Esophagus muscularis mucosa (tissue), 4 donors: ENCODE data around the gene RCAN1. TPM values are rescaled to one million over a fixed set of nuclear protein-coding genes. Genes with fewer than 3 reads are reported as not detected.

ENCODE experiments used
- DNase-seq: peaks from one replicate; pipeline ENCODE4 v3.0.0-alpha.2; 2017; ENCODE audit errors: extremely low spot score
- H3K27ac ChIP-seq, 4 donors: fragments of 200-600 bp; sonication (generic); replicated peaks in 1 of 4; 1 replicate in 3 of 4; 2 replicates in 1 of 4; pipeline ENCODE4 v1.5.1; 2016 to 2019; ENCODE audit warnings: mild to moderate bottlenecking in 1 of 4
- H3K27me3 ChIP-seq, 4 donors: fragments of 200-600 bp; sonication (generic); one replicate each; pipeline versions ENCODE4 v1.5.1 to v1.6.0; 2016 to 2019
- H3K36me3 ChIP-seq, 4 donors: fragments of 200-600 bp; sonication (generic); one replicate each; pipeline ENCODE4 v1.5.1; 2016 to 2019
- H3K4me1 ChIP-seq, 4 donors: fragments of 200-600 bp; sonication (generic); one replicate each; pipeline ENCODE4 v1.5.1; 2016 to 2019
- H3K4me3 ChIP-seq, 4 donors: fragments of 200-600 bp; sonication (generic); 1 replicate in 2 of 4; 2 replicates in 2 of 4; pipeline ENCODE4 v1.5.1; 2016 to 2019; ENCODE audit warnings: mild to moderate bottlenecking in 4 of 4, moderate library complexity in 1 of 4
- H3K9me3 ChIP-seq, 4 donors: fragments of 200-600 bp; sonication (generic); 1 replicate in 3 of 4; 2 replicates in 1 of 4; pipeline ENCODE4 v1.5.1; 2016 to 2019
- EP300 ChIP-seq: sonication (generic); formaldehyde crosslinking; IDR thresholded peaks from one replicate; pipeline ENCODE4 v1.6.1; 2017; ENCODE audit warnings: antibody characterized with exemption
- POLR2A ChIP-seq: fragments of 450-650 bp; IDR thresholded peaks from one replicate; pipeline ENCODE4 v1.6.1; 2017; ENCODE audit warnings: antibody characterized with exemption, moderate library complexity, mild to moderate bottlenecking, low read depth
- POLR2AphosphoS5 ChIP-seq, 2 donors: sonication (generic); formaldehyde crosslinking; IDR thresholded peaks; one replicate each; pipeline ENCODE4 v1.6.1; 2017; ENCODE audit warnings: antibody characterized with exemption in 2 of 2
- WGBS: methylation state at CpG from one replicate; pipeline ENCODE4 v1.1.5; 2018; 5-methylcytosine and 5-hydroxymethylcytosine counted together
- intact Hi-C: fragments of 100-400 bp; cut with DNase I; formaldehyde crosslinking; loops from one replicate; pipeline ENCODE4 v1.15.1; 2023
- total RNA-seq, 4 donors: library from RNA; depleted of rRNA; stranded (reverse); fragments of >200 nt; gene quantifications; one replicate each; pipeline versions ENCODE4 v1.1.0 to v1.2.1, GENCODE V29; 2016
- TF ChIP-seq, protein P1 (sequence below), 3 experiments: fragments of 200-600 bp in 2 of 3; fragments of 450-650 bp in 1 of 3; sonication (generic) in 2 of 3; IDR thresholded peaks; one replicate each; pipeline ENCODE4 v1.5.1; 2017 to 2019; ENCODE audit warnings: antibody characterized with exemption in 3 of 3, mild to moderate bottlenecking in 2 of 3, moderate library complexity in 1 of 3

RCAN1 gene
- total RNA-seq, 4 donors from 2014 or later = 32.4 to 58.8 (median 37.9) TPM

DNA sequence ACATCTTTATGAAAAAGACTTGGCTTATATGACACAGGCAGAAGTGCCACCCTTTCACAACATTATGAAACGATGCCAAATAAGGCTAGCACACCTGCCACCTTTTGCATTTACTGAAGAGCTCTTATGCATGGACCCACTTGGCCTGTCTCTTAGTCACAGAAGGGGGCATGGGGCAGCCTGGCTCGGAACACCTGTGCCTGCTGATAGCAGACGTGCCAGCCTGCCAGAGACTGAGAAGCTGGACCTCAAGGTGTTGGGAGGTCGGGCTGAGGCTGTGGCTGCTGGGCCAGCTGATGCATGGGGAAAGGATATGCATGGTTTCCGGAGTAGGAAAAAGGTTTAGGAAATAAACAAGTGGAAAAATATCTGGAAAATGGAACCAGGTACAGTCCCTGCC lies 21.5 kb downstream of the RCAN1 start:
- no peak overlapping the region for H3K4me3 ChIP-seq
- H3K4me1 ChIP-seq = peaks cover 48 to 62% (median 57%) of the 10 kb centered on the region in 4 donors
- WGBS = 88% methylated on average over 5 of the region's 5 CpGs
- DNase-seq = no peak
- no peaks in the 10 kb centered on the region for H3K36me3 ChIP-seq
- H3K9me3 ChIP-seq = no peaks in the 10 kb centered on the region
- H3K27me3 ChIP-seq = no peaks in the 10 kb centered on the region
- TF ChIP-seq, protein P1, sequence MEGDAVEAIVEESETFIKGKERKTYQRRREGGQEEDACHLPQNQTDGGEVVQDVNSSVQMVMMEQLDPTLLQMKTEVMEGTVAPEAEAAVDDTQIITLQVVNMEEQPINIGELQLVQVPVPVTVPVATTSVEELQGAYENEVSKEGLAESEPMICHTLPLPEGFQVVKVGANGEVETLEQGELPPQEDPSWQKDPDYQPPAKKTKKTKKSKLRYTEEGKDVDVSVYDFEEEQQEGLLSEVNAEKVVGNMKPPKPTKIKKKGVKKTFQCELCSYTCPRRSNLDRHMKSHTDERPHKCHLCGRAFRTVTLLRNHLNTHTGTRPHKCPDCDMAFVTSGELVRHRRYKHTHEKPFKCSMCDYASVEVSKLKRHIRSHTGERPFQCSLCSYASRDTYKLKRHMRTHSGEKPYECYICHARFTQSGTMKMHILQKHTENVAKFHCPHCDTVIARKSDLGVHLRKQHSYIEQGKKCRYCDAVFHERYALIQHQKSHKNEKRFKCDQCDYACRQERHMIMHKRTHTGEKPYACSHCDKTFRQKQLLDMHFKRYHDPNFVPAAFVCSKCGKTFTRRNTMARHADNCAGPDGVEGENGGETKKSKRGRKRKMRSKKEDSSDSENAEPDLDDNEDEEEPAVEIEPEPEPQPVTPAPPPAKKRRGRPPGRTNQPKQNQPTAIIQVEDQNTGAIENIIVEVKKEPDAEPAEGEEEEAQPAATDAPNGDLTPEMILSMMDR (IDR thresholded peaks at IDR 0.05) = no peak
- TF ChIP-seq POLR2AphosphoS5 (IDR thresholded peaks at IDR 0.05) (no peak), EP300 (no peak), POLR2A (no peak)
- intact Hi-C loops = no loop called here
- H3K27ac ChIP-seq = peak overlapping the region; percentile 40 to 74 (median 55)

DNA sequence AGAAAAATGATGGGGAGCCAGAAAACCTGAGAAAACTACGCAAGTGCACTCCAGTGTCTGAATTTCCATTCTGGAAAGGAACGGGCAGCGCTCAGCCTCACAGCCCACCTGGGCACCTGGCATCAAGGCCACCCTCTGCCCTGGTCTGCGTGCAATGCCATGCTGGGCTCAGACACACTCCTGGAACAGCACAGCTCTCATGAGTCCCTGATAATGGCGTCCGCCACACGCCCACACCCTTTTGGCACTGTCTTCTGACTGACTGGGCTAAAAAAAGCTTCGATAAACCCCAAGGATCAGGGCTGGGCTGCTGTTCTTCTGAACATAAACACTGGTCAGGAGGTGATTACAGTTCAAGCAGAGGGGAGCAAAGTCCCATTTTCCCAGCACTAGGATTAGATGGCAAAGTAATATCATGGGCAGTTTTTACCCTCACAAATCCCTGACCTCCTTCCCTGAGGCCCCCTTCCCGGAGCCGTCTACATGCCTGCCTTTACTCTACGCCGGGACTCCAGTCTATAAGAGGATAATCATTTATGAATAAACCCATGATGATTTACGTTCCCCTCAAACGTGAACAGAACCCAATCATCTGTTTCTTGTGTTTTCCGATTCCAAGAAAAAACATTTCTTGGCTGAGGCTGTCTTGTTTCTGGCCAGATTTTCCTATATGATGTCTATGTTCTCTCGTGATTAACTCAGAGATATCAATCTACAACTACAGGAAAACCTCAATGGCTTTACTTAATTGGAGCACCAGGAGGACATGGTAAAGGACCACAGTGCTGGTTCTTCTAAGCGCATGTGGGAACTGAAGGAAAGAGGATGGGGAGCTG lies 22.6 kb downstream of the RCAN1 start:
- intact Hi-C loops = no loop called here
- TF ChIP-seq POLR2AphosphoS5 (IDR thresholded peaks at IDR 0.05) = peak in 1 of 2 donors; percentile 34
- TF ChIP-seq EP300 = no peak
- TF ChIP-seq POLR2A = no peak
- TF ChIP-seq, protein P1 (IDR thresholded peaks at IDR 0.05) = no peak
- WGBS = 35% methylated on average over 17 of the region's 17 CpGs
- Histone ChIP-seq H3K9me3 (no peaks in the 10 kb centered on the region), H3K27me3 (no peaks in the 10 kb centered on the region), H3K4me1 (peaks cover 48 to 62% (median 57%) of the 10 kb centered on the region in 4 donors), H3K27ac (peak overlapping the region; percentile 32 to 74 (median 52)), H3K36me3 (no peaks in the 10 kb centered on the region), H3K4me3 (peak overlapping the region; percentile 24 to 33 (median 29))
- no peak for DNase-seq

DNA sequence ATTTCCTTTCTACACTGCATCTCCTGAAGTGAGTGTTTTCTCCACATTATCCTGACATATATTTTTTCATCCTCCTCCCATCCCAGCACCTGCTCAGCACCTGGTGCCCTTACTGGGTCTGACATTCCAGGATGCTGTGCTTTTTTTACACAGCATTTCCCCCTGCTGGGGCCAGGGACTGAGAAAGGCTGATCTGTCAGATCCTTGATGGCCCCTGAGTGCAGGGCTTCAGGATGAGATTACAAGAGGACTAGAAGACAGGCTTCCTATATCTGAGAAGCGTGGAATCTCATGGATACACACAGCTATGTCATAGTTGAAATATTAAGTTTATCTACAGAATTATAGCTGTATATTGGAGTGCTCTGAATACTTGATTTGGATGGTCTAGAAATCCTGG lies 24.4 kb downstream of the RCAN1 start:
- DNase-seq = no peak
- 100% methylated on average over 1 of the region's 1 CpG for WGBS
- Histone ChIP-seq H3K27ac (no peak overlapping the region), H3K4me1 (peaks cover 43 to 52% (median 49%) of the 10 kb centered on the region in 4 donors), H3K36me3 (no peaks in the 10 kb centered on the region), H3K27me3 (no peaks in the 10 kb centered on the region), H3K9me3 (peaks cover 0 to 4% (median 0%) of the 10 kb centered on the region in 4 donors), H3K4me3 (no peak overlapping the region)
- intact Hi-C loops = no loop called here
- TF ChIP-seq POLR2AphosphoS5 (IDR thresholded peaks at IDR 0.05) (no peak), POLR2A (no peak), EP300 (no peak)
- TF ChIP-seq, protein P1 (IDR thresholded peaks at IDR 0.05) = no peak

DNA sequence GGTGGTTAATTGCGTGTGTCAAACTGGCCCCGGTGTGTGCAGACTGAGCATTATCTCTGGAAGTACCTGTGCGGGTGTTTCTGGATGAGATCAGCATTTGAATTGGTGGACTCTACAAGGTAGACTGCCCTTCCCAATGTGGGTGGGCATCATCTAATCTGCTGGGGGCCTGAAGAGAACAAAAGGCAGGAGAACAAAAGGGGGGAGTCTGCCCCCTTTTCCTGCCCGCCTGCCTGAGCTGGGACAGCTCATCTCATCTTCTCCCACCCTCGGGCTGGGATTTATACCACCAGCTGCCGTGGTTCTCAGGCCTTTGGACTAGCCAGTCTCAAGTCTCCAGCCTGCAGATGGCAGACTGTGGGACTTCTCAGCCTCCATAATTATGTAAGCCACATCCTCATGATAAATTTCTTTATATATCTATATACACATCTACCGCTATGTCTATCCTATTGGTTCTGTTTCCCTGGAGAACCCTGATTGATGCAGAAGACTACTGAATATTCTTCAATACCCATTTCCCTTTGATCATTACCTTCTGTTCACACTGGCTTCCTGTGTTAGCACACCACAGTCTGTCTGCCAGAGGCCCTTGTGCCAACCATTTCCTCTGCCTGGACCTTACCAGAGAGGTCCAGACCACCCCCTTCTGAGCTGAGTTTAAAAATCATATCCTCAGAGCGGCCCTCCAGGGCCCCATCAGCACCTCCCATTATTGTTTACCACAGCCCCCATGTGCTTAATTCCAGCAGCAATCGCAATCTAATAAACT lies 25.2 kb downstream of the RCAN1 start:
- intact Hi-C loops = no loop called here
- DNase-seq = no peak
- H3K36me3 ChIP-seq = no peaks in the 10 kb centered on the region
- H3K4me1 ChIP-seq = peaks cover 36 to 43% (median 41%) of the 10 kb centered on the region in 4 donors
- TF ChIP-seq POLR2AphosphoS5 (IDR thresholded peaks at IDR 0.05) = no peak
- no peaks in the 10 kb centered on the region for H3K27me3 ChIP-seq
- H3K9me3 ChIP-seq = peaks cover 0 to 4% (median 0%) of the 10 kb centered on the region in 4 donors
- 91% methylated on average over 9 of the region's 9 CpGs for WGBS
- H3K27ac ChIP-seq = no peak overlapping the region
- no peak overlapping the region for H3K4me3 ChIP-seq
